SK-N-SH treated with all-trans-retinoic acid at 6 μM for 48 hours (cell line): ENCODE data around the gene ZCCHC14.

Source experiments
- ZC3H10 ChIP-seq: fragments of 250-450 bp; sonication (Bioruptor Pico); IDR thresholded peaks from 2 replicates; pipeline ENCODE4 v1.5.1; 2021; ENCODE audit warnings: mild to moderate bottlenecking, moderate library complexity
- ZNF8 ChIP-seq: fragments of 450-650 bp; formaldehyde crosslinking; IDR thresholded peaks from 2 replicates; pipeline ENCODE4 v1.5.0; 2020; ENCODE audit warnings: mild to moderate bottlenecking, moderate library complexity

DNA sequence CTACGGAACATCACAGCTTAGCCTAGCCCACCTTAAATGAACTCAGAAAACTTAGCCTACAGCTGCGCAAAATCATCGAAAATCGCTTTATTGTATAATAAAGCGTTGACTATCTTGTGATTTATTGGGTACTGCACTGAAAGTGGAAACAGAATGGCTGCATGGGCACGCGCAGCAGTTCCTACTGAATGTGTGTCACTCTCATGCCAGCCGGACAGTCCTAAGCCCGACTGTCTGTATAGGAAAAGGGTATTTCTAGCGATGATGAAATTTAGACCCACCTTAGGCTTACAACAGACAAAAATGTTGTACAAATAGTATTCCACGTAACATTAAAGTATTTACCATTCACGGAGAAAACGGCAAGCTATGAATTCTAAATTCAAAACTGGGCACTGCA lies 118.5 kb downstream of the ZCCHC14 start:
- TF ChIP-seq ZC3H10 (no peak), ZNF8 (no peak)
